HG03103 (cell line): ENCODE measurements around the gene RFC4.

Experiments used
- ATAC-seq: cut with Tn5 transposase; IDR thresholded peaks from one replicate; pipeline ENCODE4 v1.9.1; 2021; ENCODE audit warnings: low read depth; ENCODE audit not compliant: unreplicated experiment

RFC4 gene

DNA sequence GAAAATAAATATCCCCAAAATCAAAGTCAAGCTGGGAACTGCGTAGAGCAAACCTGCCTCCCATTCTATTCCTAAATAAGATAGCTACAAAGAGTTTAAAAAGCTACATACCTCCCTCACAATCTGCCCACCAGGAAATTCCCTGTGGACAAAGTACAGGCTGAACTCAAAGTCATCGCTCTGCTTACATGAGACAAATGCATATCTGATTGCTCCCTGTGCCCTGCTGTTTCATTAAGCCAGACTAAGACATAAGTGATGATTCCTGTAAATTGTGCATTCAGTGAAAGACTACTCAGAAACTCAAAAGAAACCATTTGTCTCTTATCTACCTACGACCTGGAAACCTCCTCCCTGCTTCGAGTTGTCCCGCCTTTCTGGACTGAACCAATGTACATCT lies 51.4 kb downstream of the RFC4 start:
- ATAC-seq, result no peak

- no peak for ATAC-seq
These were observed 52.3 kb downstream of the RFC4 start for GRCh38 chr3:186754006-186754405.

- ATAC-seq, result no peak
These were observed 54.8 kb downstream of the RFC4 start for GRCh38 chr3:186751480-186751879.

DNA sequence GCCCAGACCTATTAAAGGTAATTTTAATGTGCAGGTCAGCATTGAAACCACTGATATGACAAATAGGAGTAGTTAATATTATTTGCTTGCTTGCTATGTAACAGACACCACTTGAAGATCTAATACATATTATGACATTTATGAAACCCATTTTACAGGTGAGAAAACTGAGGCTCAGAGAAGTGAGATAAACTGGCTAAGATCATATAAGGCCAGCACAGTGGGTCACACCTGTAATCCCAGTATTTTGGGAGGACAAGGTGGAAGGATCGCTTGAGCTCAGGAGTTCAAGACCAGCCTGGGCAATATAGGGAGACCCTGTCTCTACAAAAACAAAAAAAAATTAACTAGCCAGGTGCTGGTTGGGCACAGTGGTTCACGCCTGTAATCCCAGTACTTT lies 56.0 kb downstream of the RFC4 start:
- no peak for ATAC-seq

DNA sequence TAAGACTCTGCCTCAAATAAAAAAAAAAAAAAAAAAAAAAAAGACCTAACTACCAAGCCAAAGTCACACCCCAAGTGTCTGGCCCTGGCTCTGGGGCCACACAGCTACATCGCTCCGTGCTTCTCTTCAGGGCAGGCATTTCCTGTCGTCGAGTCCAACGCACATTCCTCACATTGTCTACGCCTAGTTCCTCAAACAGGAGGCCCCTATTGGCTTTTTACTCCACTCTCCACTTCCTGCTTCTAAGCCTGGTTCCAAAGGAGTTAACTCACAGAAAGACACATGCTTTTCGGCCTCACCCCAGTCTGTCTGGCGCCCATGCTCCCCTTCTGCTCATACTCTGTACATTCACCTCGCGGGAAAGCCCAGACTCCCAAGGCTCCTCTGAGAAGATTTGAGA lies 60.3 kb downstream of the RFC4 start:
- no peak for ATAC-seq

- ATAC-seq, result no peak
These were observed 62.6 kb downstream of the RFC4 start for GRCh38 chr3:186743666-186744065.

GRCh38 chr3:186742618-186743380 lies 63.5 kb downstream of the RFC4 start:
- no peak for ATAC-seq
